ENCODE measurements around the gene DNASE1L2. TPM values are rescaled to one million over a fixed set of nuclear protein-coding genes. Genes with fewer than 3 reads are reported as not detected.
"Not testable (repeated sequence)": the region's sequence is repeated elsewhere in the genome, so short reads cannot be mapped to it uniquely, and the experiment has no call there.

DNASE1L2 gene
- total RNA-seq, 1 experiment from 2014 or later = 1.4 TPM

GRCh38 chr16:2196162-2196980, 39.9 kb upstream of the DNASE1L2 start, which contains the start of gene CASKIN1:
Gene CASKIN1, minus strand, starts transcription at chr16:2196605. Its CDS starts 173 bp downstream, at chr16:2196432.
- Histone ChIP-seq H3K4me3 (no peak within 1 kb of the TSS), H3K36me3 (no peaks in the 10 kb centered on the region), H3K27ac (no peak within 1 kb of the TSS), H3K4me1 (replicated peaks) (0 out of 2 replicates have a peak, but pooled peaks cover 5% of the 10 kb centered on the region), H3K9me3 (replicated peaks) (no peaks in the 10 kb centered on the region), H3K27me3 (replicated peaks) (peaks cover 57% of the 10 kb centered on the region)
- no peak for DNase-seq (ENCODE audit: low read depth in 1 of 2, low spot score in 2 of 2)

GRCh38 chr16:2196981-2197511, 39.2 kb upstream of the DNASE1L2 start:
- H3K27ac ChIP-seq = no peak overlapping the region
- no peak overlapping the region for H3K4me3 ChIP-seq
- H3K4me1 ChIP-seq (replicated peaks) = 0 out of 2 replicates have a peak, but pooled peaks cover 5% of the 10 kb centered on the region
- no peak for DNase-seq (ENCODE audit: low read depth in 1 of 2, low spot score in 2 of 2)
- H3K27me3 ChIP-seq (replicated peaks) = peaks cover 57% of the 10 kb centered on the region
- H3K36me3 ChIP-seq = no peaks in the 10 kb centered on the region
- no peaks in the 10 kb centered on the region for H3K9me3 ChIP-seq (replicated peaks)

DNA sequence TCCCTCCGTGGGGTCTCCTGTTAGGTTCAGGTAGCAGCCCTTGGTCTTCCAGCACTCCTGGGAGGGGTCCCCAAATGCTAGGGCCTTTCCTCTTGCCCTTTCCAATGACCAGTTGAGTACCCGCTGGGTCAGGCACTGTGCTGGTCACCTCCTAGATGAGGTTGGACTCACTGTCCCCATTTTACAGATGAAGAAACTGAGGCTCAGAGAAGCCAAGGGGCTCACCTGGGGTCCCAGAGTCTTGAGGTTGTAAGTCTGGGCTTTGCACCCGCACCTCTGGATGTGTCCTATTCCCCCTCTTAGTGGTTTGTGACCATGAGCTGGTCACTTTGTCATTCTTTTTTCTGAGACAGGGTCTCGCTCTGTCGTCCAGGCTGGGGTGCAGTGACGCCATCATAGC, 38.5 kb upstream of the DNASE1L2 start:
- no peak overlapping the region for H3K27ac ChIP-seq
- H3K27me3 ChIP-seq (replicated peaks) = peaks cover 57% of the 10 kb centered on the region
- H3K4me1 ChIP-seq (replicated peaks) = 0 out of 2 replicates have a peak, but pooled peaks cover 5% of the 10 kb centered on the region
- no peak overlapping the region for H3K4me3 ChIP-seq
- H3K9me3 ChIP-seq (replicated peaks) = no peaks in the 10 kb centered on the region
- DNase-seq (ENCODE audit: low read depth in 1 of 2, low spot score in 2 of 2) = no peak
- H3K36me3 ChIP-seq = no peaks in the 10 kb centered on the region

GRCh38 chr16:2198283-2198682, 38.0 kb upstream of the DNASE1L2 start:
- no peak overlapping the region for H3K4me3 ChIP-seq
- no peak overlapping the region for H3K27ac ChIP-seq
- H3K9me3 ChIP-seq (replicated peaks) = no peaks in the 10 kb centered on the region
- peaks cover 57% of the 10 kb centered on the region for H3K27me3 ChIP-seq (replicated peaks)
- no peak for DNase-seq (ENCODE audit: low read depth in 1 of 2, low spot score in 2 of 2)
- 0 out of 2 replicates have a peak, but pooled peaks cover 5% of the 10 kb centered on the region for H3K4me1 ChIP-seq (replicated peaks)
- H3K36me3 ChIP-seq = no peaks in the 10 kb centered on the region

DNA sequence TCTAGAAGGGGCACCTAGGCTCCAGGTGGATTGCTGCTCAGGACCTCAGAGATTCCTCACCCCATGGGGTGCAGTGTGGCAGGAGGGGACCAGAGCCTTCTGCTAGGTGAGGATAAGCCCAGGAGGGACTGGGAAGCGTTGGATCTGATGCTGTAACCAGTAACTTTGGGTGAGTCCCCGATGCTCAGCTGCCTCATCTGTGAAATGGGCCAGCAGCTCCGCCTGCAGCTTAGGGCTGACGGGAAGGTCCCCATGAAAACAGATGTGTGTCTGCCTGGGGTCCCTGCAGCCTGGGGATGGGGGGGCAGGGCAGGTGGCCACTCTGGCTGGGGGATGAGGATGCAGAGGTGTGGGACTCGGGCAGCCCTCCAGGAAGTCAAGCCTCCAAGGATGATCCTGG, 37.1 kb upstream of the DNASE1L2 start:
- Histone ChIP-seq H3K9me3 (replicated peaks) (no peaks in the 10 kb centered on the region), H3K4me3 (no peak overlapping the region), H3K27ac (no peak overlapping the region), H3K36me3 (no peaks in the 10 kb centered on the region), H3K27me3 (replicated peaks) (peaks cover 54% of the 10 kb centered on the region), H3K4me1 (replicated peaks) (0 out of 2 replicates have a peak, but pooled peaks cover 5% of the 10 kb centered on the region)
- no peak for DNase-seq (ENCODE audit: low read depth in 1 of 2, low spot score in 2 of 2)

DNA sequence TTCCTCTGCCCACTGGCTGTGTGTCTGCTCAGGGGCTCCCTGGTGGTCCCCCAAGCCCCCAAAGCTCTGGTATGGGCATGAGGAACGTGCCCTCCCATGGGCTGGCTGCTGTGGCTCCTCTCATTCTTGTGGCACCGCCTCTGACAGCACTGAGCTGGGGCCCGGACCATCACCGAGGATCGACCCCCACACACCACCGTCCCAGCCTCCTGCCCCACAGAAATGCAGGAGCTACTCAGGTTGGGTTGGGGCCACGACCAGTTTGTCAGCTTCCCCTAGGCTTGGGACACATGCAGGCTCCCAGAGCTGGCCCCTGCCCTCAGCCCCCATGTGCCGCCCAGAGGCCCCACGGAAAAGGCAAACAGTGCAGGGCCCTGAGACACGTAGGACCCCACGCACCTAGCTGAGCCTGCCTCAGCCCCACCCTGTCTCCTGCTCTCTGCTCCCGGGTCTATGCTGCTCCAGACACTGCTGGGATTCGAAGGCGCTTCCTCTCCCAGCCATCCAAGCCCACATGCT, 36.6 kb upstream of the DNASE1L2 start:
- peaks cover 7% of the 10 kb centered on the region for H3K4me1 ChIP-seq (replicated peaks)
- H3K9me3 ChIP-seq (replicated peaks) = no peaks in the 10 kb centered on the region
- DNase-seq (ENCODE audit: low read depth in 1 of 2, low spot score in 2 of 2) = no peak
- H3K27ac ChIP-seq = no peak overlapping the region
- no peaks in the 10 kb centered on the region for H3K36me3 ChIP-seq
- H3K27me3 ChIP-seq (replicated peaks) = peaks cover 48% of the 10 kb centered on the region
- H3K4me3 ChIP-seq = no peak overlapping the region

DNA sequence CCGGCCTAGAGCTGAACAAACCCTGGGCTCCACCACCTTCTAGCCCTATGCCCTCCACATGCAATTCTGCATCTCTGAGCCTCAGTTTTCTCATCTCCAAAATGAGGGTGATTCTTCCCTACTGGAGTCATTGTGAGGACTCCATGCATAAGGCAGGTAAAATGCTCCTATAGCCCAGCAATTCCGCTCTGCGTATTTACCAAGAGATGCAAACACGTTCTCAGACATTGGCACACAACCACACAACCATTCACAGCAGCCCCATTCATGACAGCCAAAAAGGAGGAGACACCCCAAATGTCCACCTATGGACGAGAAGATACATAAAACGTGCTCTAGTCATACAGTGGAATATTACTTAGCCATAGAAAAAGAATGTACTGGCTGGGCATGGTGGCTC, 35.9 kb upstream of the DNASE1L2 start:
- Histone ChIP-seq H3K27ac (no peak overlapping the region), H3K36me3 (0 out of 2 replicates have a peak, but pooled peaks cover under 1% of the 10 kb centered on the region), H3K27me3 (replicated peaks) (peaks cover 42% of the 10 kb centered on the region), H3K4me3 (no peak overlapping the region), H3K9me3 (replicated peaks) (no peaks in the 10 kb centered on the region), H3K4me1 (replicated peaks) (peaks cover 11% of the 10 kb centered on the region)
- DNase-seq (ENCODE audit: low read depth in 1 of 2, low spot score in 2 of 2) = no peak

GRCh38 chr16:2203119-2203688, 33.0 kb upstream of the DNASE1L2 start:
- DNase-seq (ENCODE audit: low read depth in 1 of 2, low spot score in 2 of 2); H3K4me3 ChIP-seq; H3K9me3 ChIP-seq (replicated peaks); H3K27ac ChIP-seq: not testable (repeated sequence)
- Histone ChIP-seq H3K4me1 (replicated peaks) (peaks cover 13% of the 10 kb centered on the region), H3K27me3 (replicated peaks) (peaks cover 18% of the 10 kb centered on the region), H3K36me3 (peaks cover 19% of the 10 kb centered on the region)

DNA sequence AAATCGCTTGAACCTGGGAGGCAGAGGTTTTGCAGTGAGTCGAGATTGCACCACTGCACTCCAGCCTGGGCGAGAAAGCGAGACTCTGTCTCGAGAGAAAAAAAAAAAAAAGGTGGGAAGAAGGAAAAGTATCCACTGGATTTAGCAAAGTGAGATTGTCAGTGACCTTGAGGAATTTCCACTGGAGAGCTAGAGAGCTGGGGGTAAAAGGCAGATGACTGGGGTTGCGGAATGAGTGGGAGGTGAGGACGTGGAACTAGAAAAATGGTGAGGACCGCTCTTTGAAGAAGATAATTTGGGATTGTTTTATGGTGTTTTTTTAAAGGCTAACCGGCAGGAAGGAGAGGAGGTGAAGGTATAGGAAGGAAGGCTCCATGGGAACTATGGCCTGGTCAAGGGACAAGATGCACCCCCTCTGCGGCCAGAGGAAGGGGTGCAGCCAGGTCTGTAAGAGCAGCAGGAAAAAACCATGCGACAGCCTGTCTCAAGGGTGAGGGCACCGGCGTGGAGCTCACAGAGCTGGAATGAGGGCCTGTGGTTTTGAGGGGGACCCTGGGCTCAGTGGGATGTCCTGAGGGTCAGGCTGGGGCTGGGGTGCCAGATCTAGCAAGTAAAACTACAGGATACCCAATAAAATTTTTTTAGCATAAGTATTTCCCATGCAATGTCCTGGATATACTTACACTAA, 31.7 kb upstream of the DNASE1L2 start:
- Histone ChIP-seq H3K36me3 (peaks cover 32% of the 10 kb centered on the region), H3K9me3 (replicated peaks) (no peaks in the 10 kb centered on the region), H3K4me1 (replicated peaks) (peaks cover 13% of the 10 kb centered on the region), H3K27me3 (replicated peaks) (peaks cover 4% of the 10 kb centered on the region), H3K27ac (peak overlapping the region; percentile 90; the same call in 1 of the 2 replicates), H3K4me3 (peak overlapping the region; percentile 96)
- no peak for DNase-seq (ENCODE audit: low read depth in 1 of 2, low spot score in 2 of 2)

DNA sequence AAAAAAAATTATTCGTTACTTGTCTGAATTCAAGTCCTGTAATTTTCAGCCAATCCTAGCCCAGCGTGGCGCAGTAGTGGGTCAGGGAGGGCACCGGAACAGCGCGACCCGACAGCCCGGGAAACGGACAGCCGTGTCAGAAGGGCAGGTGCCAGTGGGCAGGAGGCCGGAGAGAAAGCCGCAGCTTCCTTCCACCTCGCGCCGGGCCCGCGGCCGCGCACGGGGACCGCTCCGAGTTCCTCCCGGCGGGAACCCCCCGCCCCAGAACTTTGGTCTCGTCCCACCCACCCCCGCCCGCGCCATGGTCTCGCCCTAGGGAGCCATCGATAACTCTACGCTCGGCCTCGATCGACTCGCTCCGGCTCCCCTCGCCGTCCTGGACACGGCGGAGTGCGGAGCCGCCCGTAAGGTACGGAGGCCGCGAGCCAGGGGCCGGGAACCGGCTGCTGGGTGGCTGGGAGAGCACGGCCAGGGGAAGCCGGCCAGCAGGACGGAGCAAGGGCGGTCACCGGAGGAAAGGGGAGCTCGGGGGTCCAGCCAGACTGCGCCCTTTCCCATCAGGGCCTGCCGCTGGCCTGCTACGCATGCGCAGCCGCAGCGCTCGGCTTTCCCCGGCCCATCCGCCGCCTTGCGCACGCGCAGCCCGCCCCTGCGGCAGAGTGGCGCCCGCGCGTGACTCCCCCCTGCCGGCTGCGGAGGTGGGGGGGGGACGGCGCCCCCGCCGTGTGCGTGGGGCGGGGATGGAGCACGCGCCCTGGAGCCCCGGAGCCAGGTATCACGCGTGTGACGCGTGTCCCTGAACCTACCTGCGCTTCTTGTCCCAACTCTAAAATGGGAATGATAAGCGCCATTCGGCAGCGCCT, 30.9 kb upstream of the DNASE1L2 start, which contains the start of gene MLST8:
Gene MLST8, plus strand, starts transcription at position 351 of the 863 bp plus-strand sequence. CDS start 632 bp downstream, outside the sequence.
- H3K4me1 ChIP-seq (replicated peaks) = peaks cover 13% of the 10 kb centered on the region
- H3K36me3 ChIP-seq = peaks cover 40% of the 10 kb centered on the region
- peak; percentile 83 to 97 for DNase-seq (ENCODE audit: low read depth in 1 of 2, low spot score in 2 of 2)
- peak within 1 kb of the TSS; percentile 90 for H3K27ac ChIP-seq
- H3K4me3 ChIP-seq = peak within 1 kb of the TSS; percentile 96
- no peaks in the 10 kb centered on the region for H3K9me3 ChIP-seq (replicated peaks)
- no peaks in the 10 kb centered on the region for H3K27me3 ChIP-seq (replicated peaks)

GRCh38 chr16:2205967-2206313, 30.3 kb upstream of the DNASE1L2 start:
- H3K4me1 ChIP-seq (replicated peaks) = peaks cover 13% of the 10 kb centered on the region
- DNase-seq (ENCODE audit: low read depth in 1 of 2, low spot score in 2 of 2) = no peak
- peak overlapping the region; percentile 96 for H3K4me3 ChIP-seq
- peaks cover 44% of the 10 kb centered on the region for H3K36me3 ChIP-seq
- no peak overlapping the region; the same call in 1 of the 2 replicates for H3K27ac ChIP-seq
- H3K27me3 ChIP-seq (replicated peaks) = no peaks in the 10 kb centered on the region
- no peaks in the 10 kb centered on the region for H3K9me3 ChIP-seq (replicated peaks)

GRCh38 chr16:2206420-2206779, 29.8 kb upstream of the DNASE1L2 start:
- no peaks in the 10 kb centered on the region for H3K9me3 ChIP-seq (replicated peaks)
- H3K27ac ChIP-seq = no peak overlapping the region
- peaks cover 13% of the 10 kb centered on the region for H3K4me1 ChIP-seq (replicated peaks)
- H3K4me3 ChIP-seq = peak overlapping the region; percentile 96; the same call in 1 of the 2 replicates
- H3K36me3 ChIP-seq = peaks cover 45% of the 10 kb centered on the region
- H3K27me3 ChIP-seq (replicated peaks) = no peaks in the 10 kb centered on the region
- DNase-seq (ENCODE audit: low read depth in 1 of 2, low spot score in 2 of 2) = no peak
